ENCODE results near the gene MAP3K14.
"Not testable (repeated sequence)": the region's sequence is repeated elsewhere in the genome, so short reads cannot be mapped to it uniquely, and the experiment has no call there.

MAP3K14 gene

GRCh38 chr17:45314741-45315647, 1.8 kb downstream of the MAP3K14 start:
- DNase-seq, result no peak

- DNase-seq, result no peak
These were observed 2.7 kb downstream of the MAP3K14 start for GRCh38 chr17:45313996-45314740.

GRCh38 chr17:45313421-45313771, 3.4 kb downstream of the MAP3K14 start:
- no peak for DNase-seq

GRCh38 chr17:45312477-45313420, 4.1 kb downstream of the MAP3K14 start:
- DNase-seq, result peak; percentile 21

GRCh38 chr17:45311760-45312476, 4.9 kb downstream of the MAP3K14 start:
- DNase-seq, result peak; percentile 82

GRCh38 chr17:45311401-45311759, 5.4 kb downstream of the MAP3K14 start:
- DNase-seq, result no peak

GRCh38 chr17:45310380-45311324, 6.2 kb downstream of the MAP3K14 start:
- no peak for DNase-seq

- no peak for DNase-seq
These were observed 7.4 kb downstream of the MAP3K14 start for GRCh38 chr17:45309400-45309799.

- DNase-seq, result no peak
These were observed 8.0 kb downstream of the MAP3K14 start for GRCh38 chr17:45308840-45309239.

GRCh38 chr17:45308016-45308365, 8.8 kb downstream of the MAP3K14 start:
- no peak for DNase-seq

GRCh38 chr17:45307290-45308015, 9.4 kb downstream of the MAP3K14 start:
- DNase-seq, result peak; percentile 54

GRCh38 chr17:45306623-45307022, 10.2 kb downstream of the MAP3K14 start:
- DNase-seq, result no peak

- DNase-seq, result no peak
These were observed 10.7 kb downstream of the MAP3K14 start for GRCh38 chr17:45306094-45306493.

GRCh38 chr17:45305530-45306087, 11.2 kb downstream of the MAP3K14 start:
- no peak for DNase-seq

- peak; percentile 28 for DNase-seq
These were observed 14.1 kb downstream of the MAP3K14 start for GRCh38 chr17:45302649-45303173.

- DNase-seq, result not testable (repeated sequence)
These were observed 14.6 kb downstream of the MAP3K14 start for GRCh38 chr17:45302220-45302619.

GRCh38 chr17:45301674-45302073, 15.1 kb downstream of the MAP3K14 start:
- no peak for DNase-seq

GRCh38 chr17:45300060-45300751, 16.6 kb downstream of the MAP3K14 start:
- no peak for DNase-seq

- DNase-seq, result no peak
These were observed 17.5 kb downstream of the MAP3K14 start for GRCh38 chr17:45299361-45299760.

Data from activated naive CD4-positive, alpha-beta T cell treated with anti-CD3 and anti-CD28 coated beads, Interleukin-2, amount 50 U/mL, for 16 hours (primary cell).